ES-I3 (cell line): ENCODE data around the gene KCNIP4.

Experiments used
- H3K36me3 ChIP-seq: 2 replicates; pipeline ENCODE4 v1.6.1; 2013; ENCODE audit warnings: mild to moderate bottlenecking, low read length, control low read depth, moderate library complexity; ENCODE audit not compliant: insufficient read depth
- H3K4me1 ChIP-seq: 2 replicates; pipeline ENCODE4 v1.6.1; 2013; ENCODE audit warnings: mild to moderate bottlenecking, control low read depth, low read length; ENCODE audit not compliant: insufficient read depth
- H3K9ac ChIP-seq: 2 replicates; pipeline ENCODE4 v1.6.1; 2013; ENCODE audit warnings: low read depth, mild to moderate bottlenecking, low read length, moderate library complexity
- H3K9me3 ChIP-seq: 2 replicates; pipeline ENCODE4 v1.6.1; 2013; ENCODE audit warnings: mild to moderate bottlenecking, low read length, moderate library complexity; ENCODE audit not compliant: control insufficient read depth, insufficient read depth

Gene KCNIP4

DNA sequence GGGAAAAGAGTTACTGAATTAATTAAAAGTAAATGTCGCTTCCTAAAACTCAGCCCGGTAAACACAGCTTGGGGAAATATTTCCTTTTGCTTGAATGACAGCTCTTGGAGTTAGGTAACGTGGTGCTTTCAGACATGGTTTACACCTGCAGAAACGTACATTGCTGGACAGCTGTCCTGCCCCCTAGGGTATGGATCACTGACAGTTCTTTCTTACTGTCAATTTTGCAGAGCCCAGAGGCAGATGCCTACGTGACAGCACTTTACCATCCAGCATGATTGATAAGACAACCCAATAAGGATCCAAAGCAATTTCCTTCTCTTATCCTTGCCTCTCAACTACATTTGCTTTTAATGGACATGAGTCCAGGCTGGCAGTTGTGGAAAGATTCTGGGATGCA, 913.8 kb downstream of the KCNIP4 start:
- Histone ChIP-seq H3K4me1 (no peaks in the 10 kb centered on the region), H3K9ac (no peak overlapping the region), H3K9me3 (no peaks in the 10 kb centered on the region), H3K36me3 (no peaks in the 10 kb centered on the region)

DNA sequence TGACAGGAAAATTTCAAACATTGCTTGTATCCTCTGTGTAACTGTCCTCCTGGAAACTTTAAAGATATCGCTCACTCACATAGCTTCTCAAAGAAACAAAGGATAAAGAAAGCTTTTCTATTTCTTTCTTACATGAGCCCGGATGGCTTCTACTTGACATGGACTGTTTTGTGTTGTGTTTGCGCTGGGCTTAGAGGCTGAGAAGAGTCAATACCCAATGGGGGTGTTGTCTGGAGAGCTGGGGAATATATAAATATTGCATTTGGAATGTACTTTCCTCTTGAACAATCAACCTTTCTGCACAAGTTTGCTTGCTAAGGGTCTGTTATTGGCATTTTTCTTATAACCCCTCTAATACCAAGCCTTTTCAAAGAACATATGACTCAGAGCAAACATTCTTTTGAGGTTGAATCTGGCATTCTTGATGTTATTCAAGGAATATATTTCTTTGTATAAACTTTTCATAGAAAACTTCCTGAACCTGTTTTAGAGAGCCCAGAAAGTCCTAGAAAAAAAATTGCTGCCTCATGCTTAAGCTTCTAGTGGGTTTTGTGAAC, 916.4 kb downstream of the KCNIP4 start:
- Histone ChIP-seq H3K9me3 (no peaks in the 10 kb centered on the region), H3K9ac (no peak overlapping the region), H3K4me1 (no peaks in the 10 kb centered on the region), H3K36me3 (no peaks in the 10 kb centered on the region)

DNA sequence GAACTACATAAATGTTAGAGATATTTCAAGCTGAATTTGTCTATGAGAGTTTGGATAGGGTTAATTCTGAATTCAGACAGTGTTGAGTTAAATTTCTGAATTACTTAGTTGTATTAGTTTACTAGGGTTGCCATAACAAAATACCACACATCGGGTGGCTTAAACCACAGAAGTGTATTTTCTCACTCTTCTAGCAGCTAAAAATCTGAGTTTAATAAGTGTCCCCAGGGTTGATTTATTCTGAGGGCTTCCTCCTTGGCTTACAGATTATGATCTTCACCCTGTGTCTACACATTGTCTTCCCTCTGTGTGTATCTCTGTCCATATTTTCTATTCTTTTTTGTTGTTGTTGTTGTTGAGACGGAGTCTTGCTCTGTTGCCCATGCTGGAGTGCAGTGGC, 929.8 kb downstream of the KCNIP4 start:
- Histone ChIP-seq H3K9me3 (no peaks in the 10 kb centered on the region), H3K4me1 (no peaks in the 10 kb centered on the region), H3K9ac (no peak overlapping the region), H3K36me3 (no peaks in the 10 kb centered on the region)

DNA sequence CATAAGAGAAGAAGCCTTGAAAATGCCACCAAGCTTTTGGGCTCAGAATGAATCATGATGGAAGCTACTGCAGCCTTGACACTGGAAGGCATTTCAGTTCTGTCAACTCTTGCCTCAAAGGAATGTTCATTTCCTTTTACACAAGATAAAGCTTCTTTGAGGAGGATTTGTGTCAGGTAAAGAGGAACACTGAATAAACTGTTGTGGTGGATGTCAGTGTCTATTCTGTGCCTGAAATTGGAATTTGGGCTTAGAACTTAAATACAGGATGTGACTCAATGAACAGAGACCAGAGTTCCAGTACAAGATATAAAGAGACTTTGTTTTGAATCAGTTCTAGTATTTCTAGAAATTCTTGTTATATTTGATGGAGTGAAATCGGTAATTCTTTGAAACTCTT, 935.1 kb downstream of the KCNIP4 start:
- Histone ChIP-seq H3K9me3 (no peaks in the 10 kb centered on the region), H3K4me1 (no peaks in the 10 kb centered on the region), H3K9ac (no peak overlapping the region), H3K36me3 (no peaks in the 10 kb centered on the region)

DNA sequence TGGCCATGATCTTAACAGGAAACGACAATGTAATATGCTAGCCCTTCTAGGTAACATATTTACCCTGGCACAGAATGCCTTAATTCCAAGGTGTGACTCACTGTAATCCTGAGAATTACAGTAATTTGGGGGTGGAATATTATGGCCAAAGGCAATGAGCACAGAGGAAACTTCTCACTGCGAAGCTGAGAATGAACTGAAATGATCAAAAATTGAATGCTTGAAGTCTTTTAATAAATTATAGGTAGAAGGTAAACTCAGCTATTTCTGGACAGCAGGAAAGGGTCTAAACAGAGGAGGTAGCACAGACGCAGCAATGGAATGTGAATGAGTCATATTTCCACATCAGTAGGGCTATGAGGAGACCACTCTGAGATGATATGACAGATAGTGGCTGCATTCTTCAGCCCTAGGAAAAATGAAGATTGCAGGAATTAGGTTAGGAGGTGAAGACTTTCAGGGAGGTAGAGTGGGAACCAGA, 935.7 kb downstream of the KCNIP4 start:
- H3K36me3 ChIP-seq = no peaks in the 10 kb centered on the region
- H3K9ac ChIP-seq = no peak overlapping the region
- H3K4me1 ChIP-seq = no peaks in the 10 kb centered on the region
- no peaks in the 10 kb centered on the region for H3K9me3 ChIP-seq

DNA sequence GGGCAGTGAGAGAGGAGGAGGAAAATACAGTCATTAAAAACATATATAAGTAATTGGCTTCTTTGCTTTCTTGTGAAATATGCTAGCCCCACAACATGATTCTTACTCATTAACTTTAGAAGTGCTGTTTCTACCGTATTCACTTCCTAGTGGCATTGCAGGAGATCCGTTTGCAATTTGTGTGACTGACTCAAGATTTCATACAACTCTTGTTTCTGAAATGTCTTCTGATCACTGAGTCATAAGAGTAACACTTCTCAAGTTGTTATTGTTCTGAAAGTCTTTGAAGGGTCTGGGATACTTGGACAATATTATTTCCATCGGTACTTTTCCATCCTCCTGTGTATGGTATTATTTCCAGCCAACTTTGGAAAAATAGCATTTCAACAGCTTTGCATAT, 937.5 kb downstream of the KCNIP4 start:
- H3K36me3 ChIP-seq = no peaks in the 10 kb centered on the region
- H3K9me3 ChIP-seq = no peaks in the 10 kb centered on the region
- H3K9ac ChIP-seq = no peak overlapping the region
- no peaks in the 10 kb centered on the region for H3K4me1 ChIP-seq

DNA sequence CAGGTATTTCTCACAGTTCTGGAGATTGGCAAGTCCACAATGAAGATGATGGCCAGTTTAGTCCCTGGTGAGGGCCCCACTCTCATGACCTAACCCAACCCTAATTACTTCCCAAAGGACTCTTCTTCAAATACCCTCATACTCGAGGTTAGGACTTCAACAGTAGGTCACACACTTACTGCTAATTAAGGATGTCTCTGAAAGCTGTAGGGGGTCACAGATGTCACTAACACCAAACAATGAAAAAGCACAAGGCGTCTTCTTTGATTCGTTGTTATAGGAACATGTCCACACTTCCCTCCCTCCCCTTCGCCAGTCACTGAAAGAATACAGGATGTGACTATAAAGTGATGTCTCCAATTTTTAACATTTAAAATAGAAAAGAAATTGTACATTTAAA, 938.6 kb downstream of the KCNIP4 start:
- Histone ChIP-seq H3K4me1 (no peaks in the 10 kb centered on the region), H3K9me3 (no peaks in the 10 kb centered on the region), H3K36me3 (no peaks in the 10 kb centered on the region), H3K9ac (no peak overlapping the region)

DNA sequence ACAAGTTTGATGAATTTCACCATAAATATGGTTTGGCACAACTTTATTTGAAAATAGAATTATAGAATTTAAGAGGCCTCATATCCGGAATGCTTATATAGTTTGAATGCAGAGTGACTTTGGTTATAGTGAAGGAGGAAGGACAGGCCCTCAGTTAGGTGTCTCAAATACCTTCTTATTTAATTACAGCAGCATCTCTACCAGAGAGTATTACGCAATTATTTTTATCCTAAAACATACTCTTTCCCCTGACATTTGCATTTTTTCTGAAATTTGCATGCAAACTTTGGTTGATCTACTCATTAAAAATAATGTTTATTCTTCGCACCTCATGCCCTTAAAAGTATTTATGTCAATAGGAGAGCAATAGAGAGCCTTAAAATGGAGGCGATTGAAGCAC, 942.9 kb downstream of the KCNIP4 start:
- no peaks in the 10 kb centered on the region for H3K9me3 ChIP-seq
- H3K9ac ChIP-seq = no peak overlapping the region
- no peaks in the 10 kb centered on the region for H3K36me3 ChIP-seq
- no peaks in the 10 kb centered on the region; the same call in 1 of the 2 replicates for H3K4me1 ChIP-seq

DNA sequence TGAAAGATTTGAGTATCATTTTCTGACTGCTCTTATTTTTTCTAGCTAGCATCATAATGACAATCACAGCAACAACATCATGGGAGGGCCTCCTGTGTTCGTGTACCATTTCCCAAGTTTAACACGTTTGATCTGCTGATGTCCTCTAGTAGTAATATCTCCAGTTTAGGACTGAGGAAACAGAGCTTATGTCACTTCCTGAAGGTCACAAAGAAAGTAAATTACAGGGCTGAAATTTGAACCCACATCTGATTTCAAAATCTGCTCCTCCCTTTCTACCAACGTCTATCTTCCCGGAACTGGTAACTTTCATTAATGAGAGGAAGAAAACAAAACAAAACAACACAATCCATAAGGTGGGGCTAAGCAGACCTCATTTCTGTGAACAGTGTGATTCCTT, 945.6 kb downstream of the KCNIP4 start:
- H3K9me3 ChIP-seq = no peaks in the 10 kb centered on the region
- no peaks in the 10 kb centered on the region; the same call in 1 of the 2 replicates for H3K4me1 ChIP-seq
- H3K9ac ChIP-seq = no peak overlapping the region
- H3K36me3 ChIP-seq = no peaks in the 10 kb centered on the region

DNA sequence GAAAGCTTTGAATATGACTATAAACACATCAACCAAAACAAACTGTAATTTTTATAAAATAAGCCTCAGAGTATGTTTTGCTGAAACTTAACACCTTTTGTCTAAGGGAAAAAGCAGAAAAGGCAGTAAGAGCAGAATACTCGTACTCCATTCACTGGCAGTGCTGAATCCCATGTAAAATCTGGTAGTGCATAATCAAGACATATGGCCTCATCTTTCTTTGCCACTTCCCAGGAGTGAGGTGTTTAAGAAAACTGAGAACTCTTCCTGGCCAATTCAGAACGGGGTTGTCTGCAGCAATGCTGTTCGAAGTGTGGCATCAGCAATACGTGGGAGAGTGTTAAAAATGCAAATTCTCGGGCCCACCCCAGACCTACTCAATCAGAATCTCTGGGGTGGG, 946.3 kb downstream of the KCNIP4 start:
- Histone ChIP-seq H3K4me1 (no peaks in the 10 kb centered on the region; the same call in 1 of the 2 replicates), H3K9ac (no peak overlapping the region)

DNA sequence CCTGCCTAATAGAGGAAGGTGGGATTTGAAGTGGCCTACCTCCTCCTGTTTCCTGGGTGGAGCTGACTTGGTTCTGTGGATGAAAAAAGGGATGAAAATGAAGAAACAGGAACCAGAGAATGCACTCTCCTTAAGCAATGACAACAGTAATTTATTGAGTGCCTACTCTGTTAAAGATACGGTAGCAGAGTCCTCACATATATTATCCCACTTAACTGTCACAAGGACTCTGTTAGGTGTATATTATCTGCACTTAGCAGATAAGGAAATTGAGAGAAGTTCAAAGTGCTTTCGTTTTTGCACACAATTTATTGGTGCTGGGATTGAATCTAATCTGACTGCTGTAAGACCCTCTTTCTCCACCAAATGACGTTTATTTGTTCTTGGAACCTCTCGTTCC, 947.1 kb downstream of the KCNIP4 start:
- H3K4me1 ChIP-seq = no peaks in the 10 kb centered on the region; the same call in 1 of the 2 replicates
- no peak overlapping the region for H3K9ac ChIP-seq
- H3K36me3 ChIP-seq = no peaks in the 10 kb centered on the region
- H3K9me3 ChIP-seq = no peaks in the 10 kb centered on the region

More for the DNA sequence above, 946.3 kb downstream of the KCNIP4 start:
- Histone ChIP-seq H3K9me3 (no peaks in the 10 kb centered on the region), H3K36me3 (no peaks in the 10 kb centered on the region)

DNA sequence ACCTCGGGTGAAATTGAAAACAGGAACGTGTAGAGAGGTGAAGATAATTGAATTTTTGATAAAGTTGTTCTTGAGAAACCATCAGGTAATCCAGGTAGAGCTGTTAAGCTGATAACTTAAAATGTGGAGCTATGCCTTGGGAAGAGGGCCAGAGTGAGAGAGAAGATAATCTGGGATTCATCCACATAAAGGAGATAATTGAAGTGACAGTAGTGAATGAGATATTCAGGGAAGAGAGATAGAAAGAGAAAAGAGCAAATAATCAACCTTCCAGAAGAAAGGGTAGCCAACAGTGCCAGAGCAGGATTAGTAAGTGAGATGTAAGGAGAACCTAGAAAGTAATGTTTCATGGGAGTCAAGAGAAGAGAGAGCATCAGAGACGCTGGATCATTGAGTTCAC, 950.7 kb downstream of the KCNIP4 start:
- Histone ChIP-seq H3K9me3 (peaks cover 9% of the 10 kb centered on the region; the same call in 1 of the 2 replicates), H3K4me1 (no peaks in the 10 kb centered on the region; the same call in 1 of the 2 replicates), H3K36me3 (no peaks in the 10 kb centered on the region), H3K9ac (no peak overlapping the region)

DNA sequence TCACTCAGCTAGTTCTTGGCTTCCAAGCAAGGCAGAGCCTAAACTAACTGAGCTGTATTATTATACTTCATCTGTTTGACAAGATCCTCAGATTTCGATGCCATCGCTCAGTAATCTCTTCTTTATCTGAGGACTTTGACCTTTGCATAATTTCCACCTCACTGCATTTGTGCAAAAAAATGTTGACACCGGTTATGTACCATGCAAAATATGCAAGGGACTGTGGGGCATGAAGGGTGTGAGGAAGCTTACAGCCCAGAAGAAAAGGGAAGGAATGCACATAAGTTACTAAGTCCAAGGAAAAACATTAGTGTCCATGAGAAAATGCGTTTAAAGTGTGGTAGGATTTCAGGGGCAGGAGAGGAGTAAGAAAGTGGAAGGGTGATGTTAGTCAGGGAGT, 953.0 kb downstream of the KCNIP4 start:
- H3K4me1 ChIP-seq = no peaks in the 10 kb centered on the region
- peaks cover 9% of the 10 kb centered on the region; the same call in 1 of the 2 replicates for H3K9me3 ChIP-seq

DNA sequence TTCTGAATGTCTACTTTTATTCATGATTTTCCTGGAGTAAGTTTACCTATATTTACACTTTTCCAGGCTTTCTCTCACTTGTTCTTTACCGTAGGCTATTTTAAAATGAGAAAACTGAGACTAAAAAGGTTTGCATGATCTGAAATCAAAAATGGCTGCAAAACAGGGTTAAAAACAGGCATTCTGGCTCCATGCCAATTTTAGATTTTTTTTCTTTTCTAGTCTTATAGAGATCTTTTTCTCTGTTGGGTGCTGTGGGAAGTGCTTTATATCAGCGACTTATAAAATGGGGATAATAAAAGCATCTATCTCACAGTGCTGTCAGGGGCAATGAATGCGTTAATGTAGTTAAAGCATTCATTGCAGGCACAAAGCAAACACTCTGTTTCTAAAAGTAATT, 953.6 kb downstream of the KCNIP4 start:
- no peaks in the 10 kb centered on the region for H3K4me1 ChIP-seq
- H3K36me3 ChIP-seq = no peaks in the 10 kb centered on the region
- no peak overlapping the region for H3K9ac ChIP-seq
- peaks cover 9% of the 10 kb centered on the region; the same call in 1 of the 2 replicates for H3K9me3 ChIP-seq

More for the DNA sequence above, 953.0 kb downstream of the KCNIP4 start:
- Histone ChIP-seq H3K36me3 (no peaks in the 10 kb centered on the region), H3K9ac (no peak overlapping the region)

DNA sequence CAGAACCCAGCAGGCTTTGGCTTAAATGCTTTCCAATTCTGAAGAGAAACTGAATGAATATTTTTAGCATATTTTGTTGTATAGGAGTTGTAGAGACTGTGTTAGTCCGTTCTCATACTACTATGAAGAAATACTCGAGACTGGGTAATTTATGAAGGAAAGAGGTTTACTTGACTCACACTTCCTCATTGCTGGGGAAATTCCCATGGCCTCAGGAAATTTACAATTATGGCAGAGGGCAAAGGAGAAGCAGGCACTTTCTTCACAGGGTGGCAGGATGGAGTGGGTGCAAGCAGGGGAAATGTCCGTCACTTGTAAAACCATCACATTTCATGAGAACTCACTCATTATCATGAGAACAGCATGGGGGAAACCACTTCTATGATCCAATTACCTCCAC, 956.6 kb downstream of the KCNIP4 start:
- H3K9ac ChIP-seq = no peak overlapping the region
- H3K4me1 ChIP-seq = 0 out of 2 replicates have a peak, but pooled peaks cover under 1% of the 10 kb centered on the region
- peaks cover 9% of the 10 kb centered on the region; the same call in 1 of the 2 replicates for H3K9me3 ChIP-seq
- no peaks in the 10 kb centered on the region for H3K36me3 ChIP-seq
